Ecto neural progenitor cell (in vitro differentiated cells): ENCODE measurements around the gene MOCOS.
"Not testable (repeated sequence)": the region's sequence is repeated elsewhere in the genome, so short reads cannot be mapped to it uniquely, and the experiment has no call there.

Source experiments
- DNase-seq: peaks from one replicate; pipeline ENCODE4 v3.0.0-alpha.2; 2018; ENCODE audit warnings: low spot score

MOCOS gene

DNA sequence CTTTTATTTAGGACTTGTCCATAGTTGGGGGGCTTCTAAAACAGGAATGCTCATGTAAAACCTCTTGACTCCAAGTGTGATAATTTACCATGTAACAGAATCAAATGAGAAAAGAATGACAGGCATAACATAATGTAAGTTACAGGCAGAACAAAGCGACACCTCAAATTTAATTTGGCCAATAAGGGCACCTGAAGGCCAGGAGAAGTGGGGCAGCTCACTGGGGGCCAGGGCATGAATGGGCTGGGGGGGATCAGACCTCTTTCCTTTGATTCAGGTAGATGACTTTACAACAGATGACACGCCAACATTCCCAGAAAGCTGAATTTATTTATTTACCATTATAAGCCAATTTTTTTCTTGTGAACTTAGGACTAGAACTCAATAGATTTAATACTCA, 14.5 kb downstream of the MOCOS start:
- DNase-seq: no peak

DNA sequence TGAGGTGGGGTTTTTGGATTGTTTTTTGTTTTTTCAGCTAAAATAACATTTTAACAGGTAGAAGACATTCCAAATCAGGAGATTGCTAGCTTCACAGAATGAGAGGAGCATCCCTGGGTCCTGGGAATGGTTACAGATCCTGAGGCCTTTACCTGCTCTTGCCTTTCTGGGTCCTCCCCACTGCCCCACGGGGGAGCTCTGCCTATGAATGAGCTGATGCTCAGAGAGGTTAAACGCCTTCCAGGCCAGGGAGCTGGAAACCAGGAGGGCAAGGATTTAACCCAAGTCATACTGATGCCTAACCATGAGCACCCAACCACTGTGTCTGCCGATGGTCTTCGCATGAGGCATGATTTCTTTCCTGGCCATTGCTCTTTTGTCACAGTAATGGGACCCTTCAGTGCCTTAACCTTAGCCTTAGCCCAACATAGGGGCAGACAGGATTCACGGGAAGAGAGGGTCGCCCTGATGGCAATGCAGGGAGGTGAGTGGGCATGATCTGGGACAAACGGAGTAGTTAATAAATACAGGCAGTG, 16.1 kb downstream of the MOCOS start:
- no peak for DNase-seq

DNA sequence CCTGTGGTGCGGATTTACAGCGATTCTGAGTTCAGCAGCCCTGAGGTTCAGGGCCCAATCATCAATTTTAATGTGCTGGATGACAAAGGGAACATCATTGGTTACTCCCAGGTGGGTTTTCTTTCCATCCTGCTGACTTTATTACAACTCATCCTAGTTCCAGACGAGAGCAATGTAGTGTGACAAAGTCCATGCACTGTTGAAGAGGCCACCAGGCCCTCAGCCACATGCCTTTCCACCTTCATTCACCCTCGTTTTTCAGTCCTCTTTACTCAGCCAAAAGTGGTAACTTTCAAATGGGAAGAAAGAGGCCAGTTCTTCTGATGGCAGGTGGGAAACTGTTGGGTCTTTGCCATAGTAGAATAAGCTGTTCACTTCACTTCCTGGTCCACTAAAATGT, 17.9 kb downstream of the MOCOS start:
- DNase-seq: no peak

DNA sequence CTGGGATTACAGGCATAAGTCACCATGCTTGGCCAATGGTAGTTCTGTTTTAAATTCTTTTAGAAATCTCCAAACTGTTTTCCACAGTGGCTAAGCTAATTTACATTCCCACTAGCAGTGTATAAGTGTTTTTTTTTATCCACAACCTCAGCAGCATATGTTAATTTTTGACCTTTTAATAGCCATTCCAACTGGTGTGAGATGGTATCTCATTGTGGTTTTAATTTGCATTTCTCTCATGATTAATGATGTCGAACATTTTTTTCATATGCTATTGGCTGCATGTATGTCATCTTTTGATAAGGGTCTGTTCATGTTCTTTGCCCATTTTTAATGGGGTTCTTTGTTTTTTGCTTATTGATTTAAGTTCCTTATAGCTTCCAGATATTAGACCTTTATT, 20.0 kb downstream of the MOCOS start:
- no peak for DNase-seq

DNA sequence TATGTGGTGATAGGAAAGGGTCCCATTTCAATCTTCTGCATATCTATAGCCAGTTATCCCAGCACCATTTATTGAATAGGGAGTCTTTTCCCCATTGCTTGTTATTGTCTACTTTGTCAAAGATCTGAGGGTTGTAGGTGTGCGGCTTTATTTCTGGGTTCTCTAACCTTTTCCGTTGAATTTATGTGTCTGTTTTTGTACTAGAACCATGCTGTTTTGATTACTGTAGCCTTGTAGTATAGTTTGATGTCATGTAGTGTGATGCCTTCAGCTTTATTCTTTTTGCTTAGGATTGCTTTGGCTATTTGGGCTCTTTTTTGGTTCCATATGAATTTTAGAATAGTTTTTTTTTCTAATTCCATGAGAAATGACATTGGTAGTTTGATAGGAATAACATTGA, 20.7 kb downstream of the MOCOS start:
- not testable (repeated sequence) for DNase-seq

DNA sequence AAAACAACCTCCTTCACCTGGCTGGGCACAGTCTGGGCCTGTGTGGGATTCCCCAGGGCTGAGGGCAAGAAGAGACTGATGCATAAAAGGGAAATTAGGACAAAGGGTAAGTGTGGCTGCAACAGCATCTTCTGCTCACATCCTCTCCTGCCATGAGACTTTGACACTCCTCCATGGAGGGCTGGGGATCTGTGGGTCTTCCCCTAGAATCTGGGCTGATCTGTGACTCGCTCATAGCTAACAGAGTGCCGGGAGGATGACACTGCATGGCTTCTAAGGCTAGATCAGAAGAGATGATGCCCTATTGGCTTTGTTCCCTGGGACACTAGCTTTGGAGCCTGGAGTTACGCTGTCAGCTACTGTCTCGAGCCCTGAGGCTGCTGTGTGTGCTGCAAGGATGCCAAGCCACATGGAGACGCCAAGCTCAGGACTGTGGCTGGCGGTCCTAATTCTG, 24.3 kb downstream of the MOCOS start:
- no peak for DNase-seq

DNA sequence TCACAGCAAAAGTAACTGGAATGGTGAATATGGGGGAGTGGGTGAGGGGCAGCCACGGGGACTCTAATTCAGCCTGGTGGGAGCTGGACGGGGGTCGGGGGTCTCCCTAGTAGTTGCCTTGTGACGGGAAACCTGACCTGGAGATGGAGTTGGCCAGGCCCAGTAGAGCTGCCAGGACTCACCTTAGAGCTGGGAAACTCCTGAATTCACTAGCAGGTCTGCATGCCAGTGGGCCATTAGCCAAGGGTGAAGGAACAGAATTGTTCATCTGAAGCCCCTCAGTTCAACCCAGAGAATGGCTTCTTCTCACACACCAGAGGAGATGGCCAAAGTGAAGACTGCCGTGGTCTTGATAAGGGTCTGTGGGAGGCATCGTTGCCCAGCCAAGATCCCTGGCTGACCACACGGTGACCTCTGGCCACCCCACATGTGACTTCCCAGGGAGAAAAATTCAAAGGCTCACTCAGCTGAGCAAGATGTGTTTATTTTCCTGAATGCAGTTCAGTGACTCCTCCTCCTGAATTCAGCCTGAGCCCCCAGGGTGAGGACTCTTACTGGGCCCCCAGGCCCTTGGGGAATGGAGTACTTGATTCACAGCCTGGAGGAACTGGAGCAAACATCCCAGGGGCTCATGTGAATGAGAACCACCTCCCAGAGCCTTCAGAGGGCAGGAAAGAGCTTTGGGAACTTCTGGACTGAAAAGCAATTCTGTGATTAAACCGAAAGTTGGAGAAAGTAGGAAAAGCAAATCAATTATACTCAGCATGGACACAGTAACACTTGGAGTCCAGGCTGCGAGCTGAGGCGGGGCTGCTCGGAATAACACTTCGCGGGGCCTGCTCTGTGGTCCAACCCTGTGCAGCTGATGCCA, 25.2 kb downstream of the MOCOS start:
- DNase-seq: no peak

DNA sequence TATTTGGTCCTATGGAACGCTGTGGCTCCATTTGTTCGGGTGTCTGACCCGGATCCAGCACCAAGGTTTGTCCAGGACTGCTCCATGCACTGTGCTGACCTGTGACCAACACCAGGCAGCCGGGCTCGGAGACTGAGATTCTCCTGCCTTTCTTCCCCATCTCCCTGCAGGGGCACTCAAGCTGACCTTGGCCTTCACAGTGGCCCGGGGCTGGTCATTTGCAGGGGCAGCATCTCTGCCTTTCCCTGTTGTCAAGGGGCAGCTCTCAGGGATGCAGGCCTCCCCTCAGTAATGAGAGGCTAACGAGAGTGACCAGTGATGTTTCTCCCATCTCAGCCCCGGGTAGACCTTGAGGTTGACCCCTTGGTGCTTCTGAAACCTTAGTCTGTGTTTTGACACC, 27.5 kb downstream of the MOCOS start:
- DNase-seq: no peak

DNA sequence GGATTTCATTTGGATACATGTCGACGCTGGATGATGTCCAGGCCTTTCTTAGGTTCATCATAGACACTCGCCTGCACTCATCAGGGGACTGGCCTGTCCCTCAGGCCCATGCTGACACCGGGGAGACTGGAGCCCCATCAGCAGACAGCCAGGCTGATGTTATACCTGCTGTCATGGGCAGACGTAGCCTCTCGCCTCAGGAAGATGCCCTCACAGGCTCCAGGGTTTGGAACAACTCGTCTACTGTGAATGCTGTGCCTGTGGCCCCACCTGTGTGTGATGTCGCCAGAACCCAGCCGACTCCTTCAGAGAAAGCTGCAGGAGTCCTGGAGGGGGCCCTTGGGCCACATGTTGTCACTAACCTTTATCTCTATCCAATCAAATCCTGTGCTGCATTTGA, 28.3 kb downstream of the MOCOS start:
- DNase-seq: no peak

DNA sequence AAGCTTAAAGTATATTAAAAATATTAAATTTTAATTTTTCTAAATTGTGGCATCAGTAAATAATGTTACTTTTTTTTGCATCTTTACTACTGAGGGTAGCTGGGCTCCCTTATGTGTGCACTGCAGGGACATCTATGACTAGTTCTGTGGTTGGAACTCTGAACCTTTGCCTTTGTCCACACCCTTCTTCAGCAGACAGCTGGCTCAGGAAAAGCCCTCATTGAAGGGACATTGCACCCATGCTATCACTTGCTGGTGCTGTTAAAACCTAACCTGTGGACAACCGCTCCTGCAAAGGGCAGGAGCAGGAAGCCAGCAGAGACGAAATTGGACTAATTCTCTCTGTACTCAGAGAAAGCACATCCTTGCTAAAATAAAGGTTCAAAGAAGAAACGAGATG, 30.1 kb downstream of the MOCOS start:
- no peak for DNase-seq

DNA sequence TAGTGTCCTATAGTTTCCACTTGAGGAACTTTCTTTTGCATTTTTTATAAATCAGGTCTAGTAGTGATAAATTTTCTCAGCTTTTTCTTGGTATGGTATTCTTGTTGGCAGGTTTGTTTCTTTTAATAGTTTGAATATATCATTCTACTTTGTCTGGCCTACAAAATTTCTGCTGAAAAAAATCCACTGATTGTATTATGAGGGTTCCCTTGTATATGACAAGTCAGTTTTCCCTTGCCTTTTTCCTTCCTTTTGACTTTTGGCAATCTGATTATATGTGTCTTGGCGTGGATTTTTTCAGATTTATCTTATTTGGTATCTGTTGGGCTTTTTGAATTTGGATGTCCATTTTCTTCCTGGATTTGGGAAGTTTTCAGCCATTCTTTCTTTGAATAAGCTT, 41.9 kb downstream of the MOCOS start:
- DNase-seq: no peak

DNA sequence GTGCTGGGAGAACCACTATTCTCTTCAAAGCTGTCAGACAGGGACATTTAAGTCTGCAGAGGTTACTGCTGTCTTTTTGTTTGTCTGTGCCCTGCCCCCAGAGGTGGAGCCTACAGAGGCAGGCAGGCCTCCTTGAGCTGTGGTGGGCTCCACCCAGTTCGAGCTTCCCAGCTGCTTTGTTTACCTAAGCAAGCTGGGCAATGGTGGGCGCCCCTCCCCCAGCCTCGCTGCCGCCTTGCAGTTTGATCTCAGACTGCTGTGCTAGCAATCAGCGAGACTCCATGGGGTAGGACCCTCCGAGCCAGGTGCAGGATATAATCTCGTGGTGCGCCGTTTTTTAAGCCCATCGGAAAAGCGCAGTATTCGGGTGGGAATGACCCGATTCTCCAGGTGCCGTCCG, 53.2 kb downstream of the MOCOS start:
- not testable (repeated sequence) for DNase-seq

DNA sequence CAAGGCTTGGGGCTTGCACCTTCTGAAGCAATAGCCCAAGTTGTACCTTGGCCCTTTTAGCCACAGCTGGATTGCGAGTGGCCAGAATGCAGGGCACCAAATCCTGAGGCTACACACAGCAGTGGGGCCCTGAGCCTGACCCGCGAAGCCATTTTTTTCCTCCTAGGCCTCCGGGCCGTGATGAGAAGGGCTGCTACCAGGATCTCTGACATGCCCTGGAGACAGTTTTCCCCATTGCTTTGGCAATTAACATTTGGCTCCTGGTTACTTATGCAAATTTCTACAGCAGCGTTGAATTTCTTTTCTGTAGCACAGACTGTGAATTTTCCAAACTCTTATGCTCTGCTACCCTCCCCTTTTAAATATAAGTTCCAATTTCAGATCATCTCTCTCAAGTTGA, 54.5 kb downstream of the MOCOS start:
- DNase-seq: no peak

DNA sequence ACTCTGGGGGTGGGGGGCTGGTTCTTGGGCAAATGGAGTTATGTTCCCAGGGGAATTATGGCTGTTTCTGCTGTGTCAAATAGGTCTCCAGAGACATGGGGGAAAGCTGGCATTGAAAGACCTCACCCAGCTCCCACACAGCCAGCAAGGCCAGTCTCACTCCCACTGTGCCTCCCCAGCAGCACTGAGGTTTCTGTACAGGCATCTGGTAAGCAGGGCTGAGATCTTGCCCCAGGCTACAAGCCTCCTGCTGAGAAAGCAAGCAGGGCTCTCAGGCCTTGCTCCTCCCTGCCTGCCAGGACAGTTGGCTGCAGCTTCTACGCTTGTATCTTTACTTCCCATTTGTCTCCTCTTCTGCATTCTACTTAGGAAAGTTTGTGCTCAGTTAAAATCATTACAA, 59.7 kb downstream of the MOCOS start:
- DNase-seq: no peak

DNA sequence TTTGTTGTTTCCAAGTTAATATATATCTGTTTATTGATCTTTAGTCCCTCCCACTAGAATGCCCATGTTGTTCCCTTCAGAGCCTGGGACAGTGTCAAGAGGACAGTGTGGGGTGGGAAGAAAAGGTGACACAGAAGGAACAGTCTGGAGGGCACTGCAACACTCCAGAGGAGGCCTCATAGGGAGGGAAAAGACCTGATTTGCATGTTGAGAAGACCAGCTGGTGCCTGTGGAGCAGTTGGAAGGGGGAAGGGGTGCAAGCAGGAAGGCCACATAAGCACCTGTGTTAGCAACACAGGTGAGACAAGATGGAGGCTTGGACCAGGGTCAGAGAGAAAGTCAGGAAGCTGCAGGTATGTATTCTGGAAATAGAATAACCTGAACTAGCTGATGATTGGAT, 62.1 kb downstream of the MOCOS start:
- DNase-seq: no peak

DNA sequence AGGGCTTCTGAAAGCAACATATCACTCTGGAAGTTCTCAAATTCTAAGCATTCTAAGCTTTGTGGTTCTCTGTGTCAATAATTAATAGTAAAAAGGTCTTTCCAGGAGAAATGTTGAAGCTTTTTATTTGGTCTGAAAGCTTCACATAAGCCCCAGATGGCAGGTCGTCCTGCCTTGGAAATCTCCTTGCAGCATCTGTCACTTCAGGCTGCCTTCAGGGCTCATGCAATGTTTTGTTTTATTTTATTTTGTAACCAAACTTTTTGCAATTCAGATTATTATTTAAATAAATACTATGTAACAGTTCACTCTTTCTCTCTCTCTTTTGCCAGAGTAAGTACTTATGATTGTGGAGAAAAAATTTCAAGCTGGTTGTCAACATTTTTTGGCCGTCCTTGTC, 63.5 kb downstream of the MOCOS start:
- no peak for DNase-seq

DNA sequence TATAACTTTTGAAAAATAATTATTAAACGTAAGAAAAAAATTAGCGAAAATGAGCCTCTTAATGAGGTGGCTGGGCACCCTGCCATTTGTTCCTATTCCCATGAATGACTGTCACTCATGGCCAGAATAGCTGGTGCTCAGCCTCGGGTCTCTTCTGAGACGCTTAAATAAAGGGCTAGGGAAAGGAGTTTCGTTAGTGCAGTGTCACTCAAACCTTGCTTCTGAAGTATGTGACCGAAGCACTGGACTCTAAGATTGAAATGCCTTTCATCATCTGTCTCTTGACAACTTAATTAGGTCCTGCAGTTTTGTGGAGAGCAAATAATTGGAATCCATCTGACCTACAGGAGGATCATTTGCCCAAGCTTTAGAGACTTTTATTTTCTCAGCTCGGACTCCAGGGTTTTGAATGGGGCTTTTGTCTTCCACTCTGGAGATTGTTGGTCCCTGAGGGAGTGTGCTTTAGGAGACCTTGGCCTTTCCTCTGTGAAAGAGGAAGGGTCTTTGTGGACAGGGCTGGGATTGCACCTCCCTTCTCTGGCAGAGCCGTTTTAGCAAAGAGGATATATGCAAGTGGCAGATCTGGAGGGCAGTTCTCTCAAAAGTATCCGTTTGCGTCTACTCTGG, 67.9 kb downstream of the MOCOS start:
- no peak for DNase-seq

DNA sequence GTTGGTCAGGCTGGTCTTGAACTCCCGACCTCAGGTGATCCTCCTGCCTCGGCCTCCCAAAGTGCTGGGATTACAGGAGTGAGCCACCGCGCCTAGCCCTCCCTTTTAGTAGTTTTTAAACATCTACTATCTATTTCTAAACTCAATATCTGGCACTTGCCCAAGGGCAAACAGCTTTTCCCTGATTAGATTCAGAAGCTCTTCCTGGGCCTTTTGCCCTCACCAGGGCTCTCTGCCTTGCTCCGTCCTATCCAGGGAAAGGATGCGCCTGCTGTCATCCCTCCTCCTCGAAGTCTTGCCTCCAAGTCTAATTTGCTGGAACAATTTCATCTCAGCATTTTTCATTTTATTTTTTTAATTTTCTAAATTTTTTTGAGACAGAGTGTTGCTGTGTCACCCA, 68.8 kb downstream of the MOCOS start:
- DNase-seq: no peak

DNA sequence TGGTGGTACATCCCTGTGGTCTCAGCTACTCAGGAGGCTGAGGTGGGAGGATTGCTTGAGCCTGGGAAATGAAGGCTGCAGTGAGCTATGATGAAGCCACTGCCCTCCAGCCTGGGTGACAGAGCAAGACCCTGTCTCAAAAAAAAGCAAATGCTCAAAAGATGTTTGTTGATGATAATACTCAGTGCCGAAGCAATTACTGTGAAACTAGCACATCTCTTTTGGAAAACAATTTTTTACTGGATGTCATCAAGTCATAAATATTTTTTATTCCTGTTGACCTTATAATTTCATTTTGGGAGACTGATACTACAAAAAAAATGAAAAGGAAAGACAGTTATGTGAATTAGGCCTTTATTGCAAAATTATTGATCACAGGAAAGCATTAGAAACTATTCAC, 75.7 kb downstream of the MOCOS start:
- DNase-seq: no peak

DNA sequence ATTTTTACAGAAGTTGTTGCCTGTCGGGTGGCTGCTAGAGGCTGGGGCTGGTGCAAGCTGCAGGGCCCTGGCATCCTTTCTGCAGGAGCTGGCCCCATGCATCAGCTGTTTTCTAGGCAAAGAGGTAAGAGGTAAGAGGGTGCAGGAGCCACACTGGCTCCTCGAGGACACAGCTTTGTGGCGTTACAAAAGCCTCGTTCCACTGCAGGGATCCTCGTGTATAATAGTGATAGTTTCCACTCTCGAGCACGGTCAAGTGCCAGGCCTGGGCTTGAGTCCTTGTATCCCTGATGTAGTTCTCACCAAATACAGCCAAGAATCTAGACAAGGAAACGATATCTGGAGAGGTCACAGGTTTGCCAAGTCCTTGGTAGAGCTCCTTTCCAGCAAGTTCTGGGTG, 77.0 kb downstream of the MOCOS start:
- DNase-seq: no peak

DNA sequence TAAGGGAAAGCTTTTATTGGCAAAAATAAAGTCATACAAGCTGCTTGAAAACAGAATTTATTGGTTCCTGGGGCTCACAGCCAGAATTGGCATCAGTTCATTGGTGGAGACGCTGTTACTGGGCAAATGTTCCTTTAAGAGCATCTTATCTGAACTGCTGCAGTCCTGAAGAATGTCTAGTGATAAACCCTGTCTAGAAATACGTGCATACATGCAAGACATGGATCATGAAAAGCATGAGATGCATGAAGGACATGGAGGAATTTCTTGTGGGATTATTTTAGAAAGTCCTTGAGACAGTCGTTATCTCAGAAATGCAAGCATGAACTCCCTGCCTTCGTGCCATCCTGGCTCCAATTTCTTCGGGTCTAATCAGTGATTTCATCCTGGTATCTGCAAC, 77.7 kb downstream of the MOCOS start:
- no peak for DNase-seq

DNA sequence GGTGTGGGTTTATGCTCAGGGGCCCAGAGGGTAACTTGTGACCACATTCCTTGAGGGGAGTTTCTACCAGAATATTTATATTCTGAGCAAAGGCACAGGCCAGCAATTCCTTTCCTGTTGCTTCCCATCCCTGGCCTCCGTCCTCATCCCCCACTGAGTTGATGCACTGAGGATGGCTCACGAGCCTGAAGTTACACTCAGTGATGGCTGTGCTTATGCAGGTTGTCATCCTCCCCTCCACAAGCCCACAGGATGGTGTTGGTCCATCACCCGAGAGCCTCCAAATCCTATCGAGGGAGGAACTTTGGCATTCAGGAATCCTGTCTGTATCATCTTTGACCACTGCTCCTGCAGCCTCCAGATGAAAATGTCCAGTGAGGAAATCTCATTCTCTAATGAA, 81.9 kb downstream of the MOCOS start:
- DNase-seq: no peak

DNA sequence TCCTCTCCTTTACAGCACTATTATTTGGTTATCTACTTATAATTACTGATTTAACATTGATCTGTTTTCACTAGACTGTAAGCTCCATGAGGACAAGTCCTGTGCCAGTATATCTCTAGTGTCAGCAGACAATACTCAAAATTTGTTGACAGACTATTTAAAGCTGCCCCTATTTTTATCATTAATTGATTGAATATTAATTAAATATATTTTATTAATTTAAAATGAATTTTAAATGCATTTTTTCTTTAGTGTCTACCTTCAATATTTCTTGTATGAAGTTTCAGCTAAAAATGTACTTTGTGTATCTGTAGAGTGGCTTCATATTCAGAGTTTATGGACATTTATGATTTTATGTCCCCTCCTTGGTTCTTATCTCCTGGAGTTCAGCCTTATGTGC, 83.9 kb downstream of the MOCOS start:
- DNase-seq: no peak

DNA sequence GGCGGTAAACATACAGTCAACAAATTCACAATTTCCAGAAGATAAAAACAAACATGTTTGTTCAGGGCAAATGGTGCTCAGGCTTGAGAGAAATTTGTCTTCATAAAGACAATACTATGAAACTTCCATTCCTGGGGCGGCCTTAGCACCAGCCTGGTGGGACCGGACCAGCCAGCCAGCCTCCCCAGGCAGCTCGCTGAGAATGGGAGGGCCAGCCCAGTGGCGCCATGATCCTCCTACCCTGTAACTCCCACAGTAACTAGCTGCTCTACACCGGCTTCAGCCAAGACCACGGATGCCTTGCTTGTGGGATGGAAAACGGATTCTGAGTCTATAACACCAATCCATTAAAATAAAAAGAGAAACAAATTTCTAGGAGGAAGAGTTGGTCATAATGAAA, 86.0 kb downstream of the MOCOS start:
- no peak for DNase-seq
